Small intestine (tissue), 7 donors: ENCODE measurements around the gene RASSF6. TPM values are rescaled to one million over a fixed set of nuclear protein-coding genes. Genes with fewer than 3 reads are reported as not detected.

ENCODE experiments used
- DNase-seq, 2 donors: peaks; one replicate each; pipeline versions ENCODE4 v3.0.0 to v3.0.0-alpha.2; 2013
- FAIRE-seq: peaks from 2 replicates; lab custom pipeline; 2012; peaks lifted over from hg19 to GRCh38; lab: Jason Lieb, UNC
- H3K27ac ChIP-seq, 3 donors: one replicate each; pipeline ENCODE4 v1.5.1; 2013; ENCODE audit warnings: low read length in 2 of 3, mild to moderate bottlenecking in 2 of 3, control low read depth in 1 of 3, inconsistent platforms in 1 of 3, low read depth in 1 of 3, moderate library complexity in 1 of 3
- H3K27me3 ChIP-seq, 3 donors: one replicate each; pipeline ENCODE4 v1.6.1; 2013; ENCODE audit warnings: low read length in 3 of 3, inconsistent platforms in 1 of 3; ENCODE audit not compliant: control insufficient read depth in 3 of 3, insufficient read depth in 3 of 3
- H3K36me3 ChIP-seq, 3 donors: one replicate each; pipeline ENCODE4 v1.6.1; 2013; ENCODE audit warnings: low read length in 3 of 3, inconsistent platforms in 1 of 3, low read depth in 1 of 3, mild to moderate bottlenecking in 1 of 3, moderate library complexity in 1 of 3; ENCODE audit not compliant: control insufficient read depth in 3 of 3, insufficient read depth in 2 of 3
- H3K4me1 ChIP-seq, 3 donors: one replicate each; pipeline ENCODE4 v1.6.1; 2013; ENCODE audit warnings: low read length in 2 of 3, inconsistent platforms in 1 of 3, low read depth in 1 of 3, mild to moderate bottlenecking in 1 of 3, moderate library complexity in 1 of 3; ENCODE audit not compliant: control insufficient read depth in 3 of 3, insufficient read depth in 2 of 3
- H3K4me3 ChIP-seq, 3 donors: one replicate each; pipeline ENCODE4 v1.5.1; 2013; ENCODE audit warnings: low read length in 3 of 3, control low read depth in 1 of 3, inconsistent platforms in 1 of 3, low read depth in 1 of 3, mild to moderate bottlenecking in 1 of 3, moderate library complexity in 1 of 3
- H3K9me3 ChIP-seq, 2 donors: one replicate each; pipeline ENCODE4 v1.6.1; 2013; ENCODE audit warnings: low read depth in 1 of 2, low read length in 1 of 2; ENCODE audit not compliant: control insufficient read depth in 2 of 2, insufficient read depth in 1 of 2
- WGBS, 3 donors: extraction: QIAGEN DNeasy Blood & Tissue Kit; methylation state at CpG; one replicate each; pipeline ENCODE4 v1.1.7; 2013; 5-methylcytosine and 5-hydroxymethylcytosine counted together
- polyA plus RNA-seq, 4 donors: library from polyadenylated mRNA; stranded (reverse) in 3 of 4; unstranded in 1 of 4; fragments of 200-250 nt in 3 of 4; fragments of 120-200 nt in 1 of 4; gene quantifications; one replicate each; pipeline versions ENCODE4 v1.2.1 to v1.2.3, GENCODE V29; 2013
- donor health status: healthy with polysubstance abuse.
- donor health status: control.
- donor health status: control.
- donor health status: Bipolar disorder and iron deficiency.
- donor health status: healthy.

RASSF6 gene
- polyA plus RNA-seq, 4 donors: 4.1 to 18.2 (median 15.5) TPM

- peak in 1 of 2 donors; percentile 44 for DNase-seq
- H3K27me3 ChIP-seq: no peaks in the 10 kb centered on the region
- no peaks in the 10 kb centered on the region for H3K9me3 ChIP-seq
- WGBS, 3 donors: 47 to 77% (median 62%) methylated on average over 5 of the region's 5 CpGs
- peak overlapping the region in 1 of 3 donors; percentile 91 for H3K27ac ChIP-seq
- H3K36me3 ChIP-seq: peaks cover 0 to 2% (median 0%) of the 10 kb centered on the region in 3 donors
- no peak for FAIRE-seq
- H3K4me1 ChIP-seq: peaks cover 0 to 9% (median 2%) of the 10 kb centered on the region in 3 donors
- no peak overlapping the region for H3K4me3 ChIP-seq
Measured at GRCh38 chr4:73621357-73621756, 1.1 kb upstream of the RASSF6 start.

- 6 to 43% (median 18%) methylated on average over 4 of the region's 4 CpGs for WGBS, 3 donors
Measured at GRCh38 chr4:73619346-73619745, 890 bp downstream of the RASSF6 start.

GRCh38 chr4:73617256-73617655, 3.0 kb downstream of the RASSF6 start:
- H3K4me1 ChIP-seq: peaks cover 0 to 9% (median 2%) of the 10 kb centered on the region in 3 donors
- DNase-seq: no peak
- no peaks in the 10 kb centered on the region for H3K27me3 ChIP-seq
- 64 to 67% (median 65%) methylated on average over 6 of the region's 6 CpGs for WGBS, 3 donors
- no peak for FAIRE-seq
- no peak overlapping the region for H3K27ac ChIP-seq
- H3K36me3 ChIP-seq: peaks cover 0 to 2% (median 0%) of the 10 kb centered on the region in 3 donors
- no peak overlapping the region for H3K4me3 ChIP-seq
- H3K9me3 ChIP-seq: no peaks in the 10 kb centered on the region

More at GRCh38 chr4:73619346-73619745, 890 bp downstream of the RASSF6 start:
- peaks cover 0 to 2% (median 0%) of the 10 kb centered on the region in 3 donors for H3K36me3 ChIP-seq
- H3K27me3 ChIP-seq: no peaks in the 10 kb centered on the region
- H3K4me3 ChIP-seq: peak overlapping the region in 2 of 3 donors; percentile 52 to 57
- DNase-seq (peak in 1 of 2 donors; percentile 36), FAIRE-seq (no peak)
- H3K4me1 ChIP-seq: peaks cover 0 to 9% (median 2%) of the 10 kb centered on the region in 3 donors
- H3K27ac ChIP-seq: peak overlapping the region in 1 of 3 donors; percentile 91
- no peaks in the 10 kb centered on the region for H3K9me3 ChIP-seq

GRCh38 chr4:73615613-73616012, 4.6 kb downstream of the RASSF6 start:
- H3K27ac ChIP-seq: no peak overlapping the region
- no peak for FAIRE-seq
- no peak for DNase-seq

GRCh38 chr4:73614311-73614867, 5.8 kb downstream of the RASSF6 start:
- Histone ChIP-seq H3K4me3 (no peak overlapping the region), H3K4me1 (peaks cover 0 to 14% (median 2%) of the 10 kb centered on the region in 3 donors), H3K9me3 (no peaks in the 10 kb centered on the region), H3K36me3 (peaks cover 0 to 4% (median 2%) of the 10 kb centered on the region in 3 donors), H3K27me3 (no peaks in the 10 kb centered on the region), H3K27ac (no peak overlapping the region)
- no peak for DNase-seq
- FAIRE-seq: no peak

More at GRCh38 chr4:73615613-73616012, 4.6 kb downstream of the RASSF6 start:
- Histone ChIP-seq H3K4me1 (peaks cover 0 to 2% (median 2%) of the 10 kb centered on the region in 3 donors), H3K4me3 (no peak overlapping the region), H3K27me3 (no peaks in the 10 kb centered on the region), H3K9me3 (no peaks in the 10 kb centered on the region), H3K36me3 (peaks cover 0 to 4% (median 0%) of the 10 kb centered on the region in 3 donors)
- WGBS, 3 donors: 53 to 79% (median 72%) methylated on average over 2 of the region's 2 CpGs

- peaks cover 0 to 4% (median 2%) of the 10 kb centered on the region in 3 donors for H3K36me3 ChIP-seq
- H3K9me3 ChIP-seq: no peaks in the 10 kb centered on the region
- no peaks in the 10 kb centered on the region for H3K27me3 ChIP-seq
- FAIRE-seq (no peak), DNase-seq (peak; percentile 45 to 50)
- H3K27ac ChIP-seq: no peak overlapping the region
- WGBS, 3 donors: 16 to 68% (median 37%) methylated on average over 2 of the region's 2 CpGs
- H3K4me3 ChIP-seq: no peak overlapping the region
- peaks cover 4 to 24% (median 4%) of the 10 kb centered on the region in 3 donors for H3K4me1 ChIP-seq
Measured at GRCh38 chr4:73613130-73613529, 7.1 kb downstream of the RASSF6 start.

GRCh38 chr4:73612032-73612431, 8.2 kb downstream of the RASSF6 start:
- peaks cover 2 to 33% (median 4%) of the 10 kb centered on the region in 3 donors for H3K4me1 ChIP-seq
- DNase-seq: no peak
- H3K27me3 ChIP-seq: no peaks in the 10 kb centered on the region
- no peak overlapping the region for H3K4me3 ChIP-seq
- no peak for FAIRE-seq
- H3K36me3 ChIP-seq: peaks cover 0 to 2% (median 2%) of the 10 kb centered on the region in 3 donors
- no peak overlapping the region for H3K27ac ChIP-seq
- H3K9me3 ChIP-seq: no peaks in the 10 kb centered on the region

- peak in 1 of 2 donors; percentile 42 for DNase-seq
- H3K4me1 ChIP-seq: peaks cover 2 to 52% (median 7%) of the 10 kb centered on the region in 3 donors
- H3K27ac ChIP-seq: peak overlapping the region in 1 of 3 donors; percentile 83
- H3K9me3 ChIP-seq: no peaks in the 10 kb centered on the region
- FAIRE-seq: no peak
- H3K4me3 ChIP-seq: no peak overlapping the region
- WGBS, 3 donors: 36 to 89% (median 57%) methylated on average over 1 of the region's 1 CpG
- peaks cover 0 to 2% (median 2%) of the 10 kb centered on the region in 3 donors for H3K36me3 ChIP-seq
- H3K27me3 ChIP-seq: no peaks in the 10 kb centered on the region
Measured at GRCh38 chr4:73609706-73610105, 10.5 kb downstream of the RASSF6 start.
